ENCODE measurements around the gene PCF11. TPM values are rescaled to one million over a fixed set of nuclear protein-coding genes. Genes with fewer than 3 reads are reported as not detected.

PCF11 gene
- total RNA-seq, 1 experiment from 2014 or later: 41.7 TPM

DNA sequence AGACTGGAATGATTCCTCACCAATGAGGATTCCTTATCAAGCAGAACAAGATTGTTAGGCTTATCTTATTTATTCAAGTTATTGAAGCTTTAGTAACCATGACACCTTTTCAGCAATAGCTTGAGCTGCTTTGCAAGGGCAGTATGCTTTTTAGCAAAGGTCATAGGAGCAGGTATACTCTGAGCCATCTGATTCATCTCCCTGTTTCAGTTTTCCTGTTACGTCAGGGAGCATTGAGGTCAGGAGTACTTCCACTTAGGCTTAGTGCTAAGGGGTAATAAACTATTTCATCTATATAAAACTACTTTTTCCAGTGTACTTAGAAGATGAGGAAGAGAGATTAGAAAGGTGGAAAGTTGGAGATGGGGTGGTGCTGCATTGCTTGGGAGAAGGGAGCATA lies 18.9 kb downstream of the PCF11 start:
- Histone ChIP-seq H3K27me3 (ENCODE audit: low read length) (no peaks in the 10 kb centered on the region), H3K4me3 (ENCODE audit: low read length) (no peak overlapping the region), H3K9ac (ENCODE audit: low read length) (no peak overlapping the region), H3K36me3 (ENCODE audit: low read depth, low read length) (peaks cover 70% of the 10 kb centered on the region), H3K27ac (ENCODE audit: low read length) (no peak overlapping the region), H3K9me3 (ENCODE audit: low read length) (no peaks in the 10 kb centered on the region), H3F3A (ENCODE audit: low read length, unreplicated experiment) (no peaks in the 10 kb centered on the region), H3K4me2 (ENCODE audit: low read length) (no peak overlapping the region), H3K9me2 (replicated peaks; ENCODE audit: low read length) (no peaks in the 10 kb centered on the region), H3K4me1 (ENCODE audit: insufficient read depth, low read length) (0 out of 2 replicates have a peak, but pooled peaks cover 4% of the 10 kb centered on the region), H3K79me2 (ENCODE audit: low read length) (peaks cover 61% of the 10 kb centered on the region), H2AFZ (ENCODE audit: low read length) (no peak overlapping the region), H4K20me1 (ENCODE audit: low read length) (peaks cover 24% of the 10 kb centered on the region)
- DNase-seq (no peak), ATAC-seq (no peak)
- ChIA-PET CTCF (no interaction called here), POLR2A (ENCODE audit: unreplicated experiment) (no interaction called here)
- TF ChIP-seq EZH2phosphoT487 (IDR thresholded peaks at IDR 0.05; ENCODE audit: borderline replicate concordance, low read length): no peak
- no peak for TF ChIP-seq EZH2 (IDR thresholded peaks at IDR 0.05; ENCODE audit: low read length, unreplicated experiment)
- TF ChIP-seq, protein P1, sequence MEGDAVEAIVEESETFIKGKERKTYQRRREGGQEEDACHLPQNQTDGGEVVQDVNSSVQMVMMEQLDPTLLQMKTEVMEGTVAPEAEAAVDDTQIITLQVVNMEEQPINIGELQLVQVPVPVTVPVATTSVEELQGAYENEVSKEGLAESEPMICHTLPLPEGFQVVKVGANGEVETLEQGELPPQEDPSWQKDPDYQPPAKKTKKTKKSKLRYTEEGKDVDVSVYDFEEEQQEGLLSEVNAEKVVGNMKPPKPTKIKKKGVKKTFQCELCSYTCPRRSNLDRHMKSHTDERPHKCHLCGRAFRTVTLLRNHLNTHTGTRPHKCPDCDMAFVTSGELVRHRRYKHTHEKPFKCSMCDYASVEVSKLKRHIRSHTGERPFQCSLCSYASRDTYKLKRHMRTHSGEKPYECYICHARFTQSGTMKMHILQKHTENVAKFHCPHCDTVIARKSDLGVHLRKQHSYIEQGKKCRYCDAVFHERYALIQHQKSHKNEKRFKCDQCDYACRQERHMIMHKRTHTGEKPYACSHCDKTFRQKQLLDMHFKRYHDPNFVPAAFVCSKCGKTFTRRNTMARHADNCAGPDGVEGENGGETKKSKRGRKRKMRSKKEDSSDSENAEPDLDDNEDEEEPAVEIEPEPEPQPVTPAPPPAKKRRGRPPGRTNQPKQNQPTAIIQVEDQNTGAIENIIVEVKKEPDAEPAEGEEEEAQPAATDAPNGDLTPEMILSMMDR (conservative IDR thresholded peaks at IDR 0.05; ENCODE audit: low read depth, low read length): no peak
- intact Hi-C loops (cut with micrococcal nuclease): no loop called here
- BruUV-seq (replicated peaks): no TSS peak

DNA sequence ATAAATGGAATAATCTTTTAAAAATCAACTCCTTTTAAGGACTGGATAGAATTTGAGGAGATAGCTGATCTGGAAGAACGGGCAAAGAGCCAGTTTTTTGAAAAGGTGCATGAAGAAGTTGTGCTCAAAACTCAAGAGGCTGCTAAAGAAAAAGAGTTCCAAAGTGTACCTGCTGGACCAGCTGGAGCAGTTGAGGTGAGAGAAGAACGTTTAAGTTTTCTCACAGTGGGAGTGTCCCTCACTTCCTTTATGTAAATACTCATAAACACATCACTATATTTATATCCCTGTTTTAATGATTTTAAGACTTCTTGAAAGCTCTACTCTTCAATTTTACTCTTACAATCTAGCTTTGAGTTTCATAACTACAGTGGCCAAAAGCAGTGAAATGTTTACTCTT lies 24.9 kb downstream of the PCF11 start:
- Histone ChIP-seq H3K4me2 (ENCODE audit: low read length) (no peak overlapping the region), H4K20me1 (ENCODE audit: low read length) (peaks cover 12% of the 10 kb centered on the region; the same call in 1 of the 2 replicates), H3K79me2 (ENCODE audit: low read length) (peaks cover 6% of the 10 kb centered on the region; the same call in 1 of the 2 replicates), H3F3A (ENCODE audit: low read length, unreplicated experiment) (peaks cover 9% of the 10 kb centered on the region), H3K36me3 (ENCODE audit: low read depth, low read length) (peaks cover 70% of the 10 kb centered on the region), H3K9me3 (ENCODE audit: low read length) (no peaks in the 10 kb centered on the region), H3K9ac (ENCODE audit: low read length) (no peak overlapping the region), H3K4me1 (ENCODE audit: insufficient read depth, low read length) (no peaks in the 10 kb centered on the region; the same call in 1 of the 2 replicates), H3K9me2 (replicated peaks; ENCODE audit: low read length) (no peaks in the 10 kb centered on the region), H3K4me3 (ENCODE audit: low read length) (no peak overlapping the region), H2AFZ (ENCODE audit: low read length) (no peak overlapping the region), H3K27ac (ENCODE audit: low read length) (peak overlapping the region; percentile 14; the same call in 1 of the 2 replicates), H3K27me3 (ENCODE audit: low read length) (no peaks in the 10 kb centered on the region)
- no TSS peak for BruUV-seq (replicated peaks)
- intact Hi-C loops (cut with micrococcal nuclease): loop anchor here (1.0 to 5.0 kb wide), 3 partner anchors 22 to 275 kb away; partner anchors contain the start of gene RAB30
- ATAC-seq (peak; percentile 80), DNase-seq (peak; percentile 41)
- TF ChIP-seq, protein P1 (conservative IDR thresholded peaks at IDR 0.05; ENCODE audit: low read depth, low read length): no peak
- TF ChIP-seq EZH2phosphoT487 (IDR thresholded peaks at IDR 0.05; ENCODE audit: borderline replicate concordance, low read length) (no peak), EZH2 (IDR thresholded peaks at IDR 0.05; ENCODE audit: low read length, unreplicated experiment) (no peak)
- ChIA-PET CTCF (no interaction called here), POLR2A (ENCODE audit: unreplicated experiment) (interaction anchor here (1.0 to 1.2 kb wide), 2 partner anchors 25 to 26 kb away, joined by 5 read pairs; partner anchors contain the start of gene PCF11)

- DNase-seq (no peak), ATAC-seq (no peak)
- H3K36me3 ChIP-seq (ENCODE audit: low read depth, low read length): peaks cover 47% of the 10 kb centered on the region
- H3K4me3 ChIP-seq (ENCODE audit: low read length): no peak overlapping the region
- H3F3A ChIP-seq (ENCODE audit: low read length, unreplicated experiment): peaks cover 9% of the 10 kb centered on the region
- H3K9me2 ChIP-seq (replicated peaks; ENCODE audit: low read length): no peaks in the 10 kb centered on the region
- H3K27ac ChIP-seq (ENCODE audit: low read length): no peak overlapping the region
- H3K9ac ChIP-seq (ENCODE audit: low read length): no peak overlapping the region
- no peak overlapping the region for H2AFZ ChIP-seq (ENCODE audit: low read length)
- CTCF ChIA-PET: no interaction called here
- H3K79me2 ChIP-seq (ENCODE audit: low read length): no peaks in the 10 kb centered on the region
- H3K4me1 ChIP-seq (ENCODE audit: insufficient read depth, low read length): no peaks in the 10 kb centered on the region; the same call in 1 of the 2 replicates
- H3K4me2 ChIP-seq (ENCODE audit: low read length): no peak overlapping the region
- no peaks in the 10 kb centered on the region for H3K9me3 ChIP-seq (ENCODE audit: low read length)
- BruUV-seq (replicated peaks): no TSS peak
- no peaks in the 10 kb centered on the region for H3K27me3 ChIP-seq (ENCODE audit: low read length)
- TF ChIP-seq, protein P1 (conservative IDR thresholded peaks at IDR 0.05; ENCODE audit: low read depth, low read length): no peak
- TF ChIP-seq EZH2 (IDR thresholded peaks at IDR 0.05; ENCODE audit: low read length, unreplicated experiment) (no peak), EZH2phosphoT487 (IDR thresholded peaks at IDR 0.05; ENCODE audit: borderline replicate concordance, low read length) (no peak)
- intact Hi-C loops (cut with micrococcal nuclease): no loop called here
- peaks cover 8% of the 10 kb centered on the region; the same call in 1 of the 2 replicates for H4K20me1 ChIP-seq (ENCODE audit: low read length)
- POLR2A ChIA-PET (ENCODE audit: unreplicated experiment): no interaction called here
Observed at GRCh38 chr11:83185767-83186166, 28.8 kb downstream of the PCF11 start.
